HG02885 (cell line): ENCODE data around the gene TEX36.
"Not testable (repeated sequence)": the region's sequence is repeated elsewhere in the genome, so short reads cannot be mapped to it uniquely, and the experiment has no call there.

Experiments
- ATAC-seq: cut with Tn5 transposase; IDR thresholded peaks from one replicate; pipeline ENCODE4 v1.9.1; 2021; ENCODE audit warnings: mild to moderate bottlenecking; ENCODE audit not compliant: unreplicated experiment, poor library complexity

The TEX36 gene

GRCh38 chr10:125683063-125683462 is at the start of gene TEX36:
Gene TEX36 (minus strand): TSS chr10:125683163. CDS start chr10:125682989, 174 bp downstream.
- ATAC-seq = no peak

- no peak for ATAC-seq
Observed at GRCh38 chr10:125727436-125727835, 44.5 kb upstream of the TEX36 start.

GRCh38 chr10:125726914-125727313 is 44.0 kb upstream of the TEX36 start:
- no peak for ATAC-seq

- ATAC-seq = no peak
Observed at GRCh38 chr10:125722811-125723210, 39.8 kb upstream of the TEX36 start.

- ATAC-seq = peak; percentile 28
Observed at GRCh38 chr10:125721035-125721434, 38.1 kb upstream of the TEX36 start.

- no peak for ATAC-seq
Observed at GRCh38 chr10:125720002-125720382, 37.0 kb upstream of the TEX36 start.

- ATAC-seq = peak; percentile 92
Observed at GRCh38 chr10:125719173-125720001, 36.4 kb upstream of the TEX36 start, which contains the start of gene EDRF1. Gene EDRF1 (plus strand): TSS chr10:125719709. CDS start chr10:125719808, 99 bp downstream.

- not testable (repeated sequence) for ATAC-seq
Observed at GRCh38 chr10:125714728-125715127, 31.8 kb upstream of the TEX36 start.

GRCh38 chr10:125711110-125711750 is 28.3 kb upstream of the TEX36 start:
- no peak for ATAC-seq

GRCh38 chr10:125709553-125710474 is 26.9 kb upstream of the TEX36 start:
- no peak for ATAC-seq

GRCh38 chr10:125708971-125709503 is 26.1 kb upstream of the TEX36 start:
- ATAC-seq = no peak

GRCh38 chr10:125707541-125708468 is 24.8 kb upstream of the TEX36 start:
- ATAC-seq = no peak

- ATAC-seq = no peak
Observed at GRCh38 chr10:125700355-125700911, 17.5 kb upstream of the TEX36 start.

GRCh38 chr10:125699562-125700143 is 16.7 kb upstream of the TEX36 start:
- ATAC-seq = no peak

GRCh38 chr10:125698481-125698998 is 15.6 kb upstream of the TEX36 start:
- no peak for ATAC-seq

- ATAC-seq = not testable (repeated sequence)
Observed at GRCh38 chr10:125696884-125697283, 13.9 kb upstream of the TEX36 start.

GRCh38 chr10:125694883-125695282 is 11.9 kb upstream of the TEX36 start:
- ATAC-seq = no peak

GRCh38 chr10:125693524-125693847 is 10.5 kb upstream of the TEX36 start:
- no peak for ATAC-seq
